GM18873 (cell line): Measurements from ENCODE around the gene FOXO6.
A peak's percentile ranks its signal among the peaks of the same experiment; 100 is the strongest.

Experiments used
- ATAC-seq: cut with Tn5 transposase; IDR thresholded peaks from one replicate; pipeline ENCODE4 v1.9.1; 2021; ENCODE audit warnings: mild to moderate bottlenecking, moderate library complexity, moderate number of reproducible peaks; ENCODE audit not compliant: unreplicated experiment, low FRiP score

FOXO6 gene

GRCh38 chr1:41360786-41361494 lies at the start of gene FOXO6:
FOXO6 (plus strand) TSS chr1:41361434.
- ATAC-seq = peak; percentile 83

GRCh38 chr1:41312991-41313645 lies 48.1 kb upstream of the FOXO6 start:
- ATAC-seq = no peak

GRCh38 chr1:41313661-41314131 lies 47.5 kb upstream of the FOXO6 start:
- no peak for ATAC-seq

- ATAC-seq = no peak
Measured at GRCh38 chr1:41314376-41315145, 46.7 kb upstream of the FOXO6 start.

GRCh38 chr1:41315146-41315822 lies 46.0 kb upstream of the FOXO6 start:
- ATAC-seq = no peak

GRCh38 chr1:41315871-41316270 lies 45.4 kb upstream of the FOXO6 start:
- no peak for ATAC-seq

GRCh38 chr1:41317361-41317760 lies 43.9 kb upstream of the FOXO6 start:
- no peak for ATAC-seq

GRCh38 chr1:41318135-41318534 lies 43.1 kb upstream of the FOXO6 start:
- no peak for ATAC-seq

GRCh38 chr1:41319106-41319755 lies 42.0 kb upstream of the FOXO6 start:
- ATAC-seq = no peak

- ATAC-seq = no peak
Measured at GRCh38 chr1:41319807-41320711, 41.2 kb upstream of the FOXO6 start.

- ATAC-seq = no peak
Measured at GRCh38 chr1:41320895-41321676, 40.1 kb upstream of the FOXO6 start.

- no peak for ATAC-seq
Measured at GRCh38 chr1:41322101-41322661, 39.1 kb upstream of the FOXO6 start.

GRCh38 chr1:41322835-41323234 lies 38.4 kb upstream of the FOXO6 start:
- ATAC-seq = no peak

- ATAC-seq = no peak
Measured at GRCh38 chr1:41323243-41323642, 38.0 kb upstream of the FOXO6 start.

- no peak for ATAC-seq
Measured at GRCh38 chr1:41325801-41326200, 35.4 kb upstream of the FOXO6 start.

- ATAC-seq = no peak
Measured at GRCh38 chr1:41327383-41327999, 33.7 kb upstream of the FOXO6 start.

- ATAC-seq = no peak
Measured at GRCh38 chr1:41328001-41328615, 33.1 kb upstream of the FOXO6 start.
